ENCODE data around the gene PAK4.
A peak's percentile ranks its signal among the peaks of the same experiment; 100 is the strongest.
"Not testable (repeated sequence)": the region's sequence is repeated elsewhere in the genome, so short reads cannot be mapped to it uniquely, and the experiment has no call there.

The PAK4 gene

GRCh38 chr19:39125554-39126311 lies at the start of gene PAK4:
Gene PAK4, plus strand, starts transcription at chr19:39125786. Its CDS starts 43,768 bp downstream, at chr19:39169554.
- DNase-seq = peak; percentile 85

- DNase-seq = no peak
These were observed 48.3 kb upstream of the PAK4 start for GRCh38 chr19:39077323-39077722.

GRCh38 chr19:39078436-39079200 lies 47.0 kb upstream of the PAK4 start:
- no peak for DNase-seq

- no peak for DNase-seq
These were observed 45.2 kb upstream of the PAK4 start for GRCh38 chr19:39080431-39080830.

- DNase-seq = no peak
These were observed 43.4 kb upstream of the PAK4 start for GRCh38 chr19:39082167-39082566.

- DNase-seq = no peak
These were observed 42.6 kb upstream of the PAK4 start for GRCh38 chr19:39082745-39083598.

GRCh38 chr19:39083599-39083982 lies 42.0 kb upstream of the PAK4 start:
- no peak for DNase-seq

- no peak for DNase-seq
These were observed 41.4 kb upstream of the PAK4 start, which contains the start of gene ACP7 for GRCh38 chr19:39083983-39084731. Gene ACP7, plus strand, starts transcription at chr19:39084368. Its CDS starts 902 bp downstream, at chr19:39085270.

- DNase-seq = no peak
These were observed 40.9 kb upstream of the PAK4 start for GRCh38 chr19:39084732-39085080.

- no peak for DNase-seq
These were observed 40.2 kb upstream of the PAK4 start for GRCh38 chr19:39085392-39085791.

GRCh38 chr19:39086386-39086785 lies 39.2 kb upstream of the PAK4 start:
- no peak for DNase-seq

GRCh38 chr19:39087907-39088686 lies 37.5 kb upstream of the PAK4 start:
- no peak for DNase-seq

GRCh38 chr19:39090016-39090415 lies 35.6 kb upstream of the PAK4 start:
- DNase-seq = not testable (repeated sequence)

- DNase-seq = no peak
These were observed 34.7 kb upstream of the PAK4 start for GRCh38 chr19:39090881-39091280.

GRCh38 chr19:39095799-39096540 lies 29.6 kb upstream of the PAK4 start:
- DNase-seq = not testable (repeated sequence)

- no peak for DNase-seq
These were observed 28.3 kb upstream of the PAK4 start for GRCh38 chr19:39097299-39097698.

GRCh38 chr19:39097721-39098120 lies 27.9 kb upstream of the PAK4 start:
- DNase-seq = no peak

- no peak for DNase-seq
These were observed 27.0 kb upstream of the PAK4 start for GRCh38 chr19:39098365-39099269.

- DNase-seq = no peak
These were observed 26.2 kb upstream of the PAK4 start for GRCh38 chr19:39099341-39099740.
